Activated T-helper 1 cell treated with Interleukin-2 at 50 U/mL for 16 hours (primary cell): ENCODE measurements around the gene MDN1.

Experiments used
- DNase-seq: peaks from one replicate; pipeline ENCODE4 v3.0.0-alpha.2; 2020; ENCODE audit warnings: low read depth

Gene MDN1

GRCh38 chr6:89596484-89596883, 223.1 kb downstream of the MDN1 start:
- no peak for DNase-seq

GRCh38 chr6:89596056-89596455, 223.5 kb downstream of the MDN1 start:
- DNase-seq, result no peak
